Heart right ventricle (tissue), 16 donors: ENCODE results near the gene RGL4. TPM values are rescaled to one million over a fixed set of nuclear protein-coding genes. Genes with fewer than 3 reads are reported as not detected.

Experiments used
- ATAC-seq, 8 donors: fragments of 200-7000 bp; cut with Tn5 transposase; one replicate each; pipeline ENCODE4 v1.9.1; 2020; ENCODE audit warnings: mild to moderate bottlenecking in 8 of 8, moderate library complexity in 8 of 8, moderate number of reproducible peaks in 1 of 8
- DNase-seq, 2 donors: peaks; one replicate each; pipeline ENCODE4 v3.0.0-alpha.2; 2020
- H3K27ac ChIP-seq, 10 donors: fragments of 200-600 bp; sonication (generic) in 2 of 10; one replicate each; pipeline versions ENCODE4 v1.5.0 to v1.8.0; 2020 to 2022; ENCODE audit warnings: mild to moderate bottlenecking in 3 of 10
- H3K27me3 ChIP-seq, 7 donors: fragments of 200-600 bp; one replicate each; pipeline ENCODE4 v1.8.0; 2021 to 2022; ENCODE audit warnings: mild to moderate bottlenecking in 2 of 7
- H3K36me3 ChIP-seq, 9 donors: fragments of 200-600 bp; sonication (generic) in 1 of 9; one replicate each; pipeline versions ENCODE4 v1.5.0 to v1.8.0; 2020 to 2022; ENCODE audit warnings: mild to moderate bottlenecking in 2 of 9
- H3K4me1 ChIP-seq, 9 donors: fragments of 200-600 bp; sonication (generic) in 1 of 9; one replicate each; pipeline versions ENCODE4 v1.5.0 to v1.8.0; 2020 to 2022; ENCODE audit warnings: mild to moderate bottlenecking in 4 of 9
- H3K4me3 ChIP-seq, 10 donors: fragments of 200-600 bp; sonication (generic) in 2 of 10; one replicate each; pipeline versions ENCODE4 v1.5.0 to v1.8.0; 2020 to 2022; ENCODE audit warnings: mild to moderate bottlenecking in 7 of 10, moderate library complexity in 2 of 10
- H3K9me3 ChIP-seq, 11 donors: fragments of 200-600 bp in 10 of 11; sonication (generic) in 2 of 11; one replicate each; pipeline versions ENCODE4 v1.5.0 to v1.8.0; 2013 to 2022; ENCODE audit warnings: mild to moderate bottlenecking in 2 of 11, control low read depth in 1 of 11, moderate library complexity in 1 of 11
- WGBS, 2 donors: extraction: QIAGEN DNeasy Blood & Tissue Kit; methylation state at CpG; one replicate each; pipeline ENCODE4 v1.1.7; 2013; ENCODE audit warnings: inconsistent platforms in 1 of 2; 5-methylcytosine and 5-hydroxymethylcytosine counted together
- intact Hi-C, 10 donors: fragments of 100-400 bp; cut with DNase I; formaldehyde crosslinking; loops; one replicate each; pipeline versions ENCODE4 v1.11.1 to v1.14.2; 2022
- polyA plus RNA-seq, 2 donors: library from polyadenylated mRNA; stranded (reverse); fragments of 200-250 nt; gene quantifications; one replicate each; pipeline ENCODE4 v1.2.3, GENCODE V29; 2013
- total RNA-seq, 10 donors: library from RNA; stranded (reverse); fragmentation: NEBNext Ultra II Directional in 3 of 10; extraction: Animal tissue kit (Norgen Biotek cat#: 25700) in 3 of 10; gene quantifications; one replicate each; pipeline versions ENCODE4 v1.2.1 to v1.2.4, GENCODE V29; 2021 to 2023
- TF ChIP-seq, protein P1 (sequence below), 9 donors: fragments of 200-600 bp; sonication (generic) in 2 of 9; IDR thresholded peaks; one replicate each; pipeline versions ENCODE4 v1.5.0 to v1.8.0; 2021 to 2022; ENCODE audit warnings: antibody characterized with exemption in 9 of 9, mild to moderate bottlenecking in 5 of 9, moderate library complexity in 1 of 9
- donor health status: Arrhythmogenic right ventricular cardiomyopathy.
- donor health status: ischemic (EF 13 %, LVEDD 7.1; RV severe dilation, severe dysfunction).
- donor health status: healthy with polysubstance abuse.
- donor health status: DM: no; HTN: yes; CAD: no.
- donor health status: DM: no; HTN: no; CAD: no.
- donor health status: ischemic (EF 25% LVEDD 6.9; RV normal size, moderate dysfunction).
- donor health status: ischemic (EF 25% LVEDD 5.7; RV mildly dilated, moderate dysfunction).
- donor health status: healthy.
- donor health status: DM: yes; HTN: yes; CAD: no.
- donor health status: Ischemic cardiomyopathy.
- donor health status: ischemic (EF 35%, LVEDD 5.7; RV mildly dilated, moderate dysfunction).
- donor health status: nonischemic (EF 11% LVEDD 7.7; RV severe dilation, severe dysfunction).
- donor health status: DM: yes; HTN: yes; CAD: no.
- donor health status: PGD.
- donor health status: ischemic (EF 29% LVEDD 5.4; RV normal size, mild dysfunction).
- donor health status: nonischemic (EF 23%, LVEDD 6.1; RV moderate dilation, normal function).

The RGL4 gene
- total and polyA plus RNA-seq, 12 donors: 0.23 to 1.6 (median 0.44) TPM; not detected in 8

GRCh38 chr22:23704829-23705228, 14.0 kb downstream of the RGL4 start:
- 93 to 97% methylated on average over 3 of the region's 3 CpGs for WGBS, 2 donors
- Histone ChIP-seq H3K9me3 (no peaks in the 10 kb centered on the region), H3K4me1 (no peaks in the 10 kb centered on the region), H3K27ac (no peak overlapping the region), H3K27me3 (no peaks in the 10 kb centered on the region), H3K36me3 (peaks cover 0 to 100% (median 37%) of the 10 kb centered on the region in 9 donors), H3K4me3 (no peak overlapping the region)
- DNase-seq (no peak), ATAC-seq (no peak)
- TF ChIP-seq, protein P1, sequence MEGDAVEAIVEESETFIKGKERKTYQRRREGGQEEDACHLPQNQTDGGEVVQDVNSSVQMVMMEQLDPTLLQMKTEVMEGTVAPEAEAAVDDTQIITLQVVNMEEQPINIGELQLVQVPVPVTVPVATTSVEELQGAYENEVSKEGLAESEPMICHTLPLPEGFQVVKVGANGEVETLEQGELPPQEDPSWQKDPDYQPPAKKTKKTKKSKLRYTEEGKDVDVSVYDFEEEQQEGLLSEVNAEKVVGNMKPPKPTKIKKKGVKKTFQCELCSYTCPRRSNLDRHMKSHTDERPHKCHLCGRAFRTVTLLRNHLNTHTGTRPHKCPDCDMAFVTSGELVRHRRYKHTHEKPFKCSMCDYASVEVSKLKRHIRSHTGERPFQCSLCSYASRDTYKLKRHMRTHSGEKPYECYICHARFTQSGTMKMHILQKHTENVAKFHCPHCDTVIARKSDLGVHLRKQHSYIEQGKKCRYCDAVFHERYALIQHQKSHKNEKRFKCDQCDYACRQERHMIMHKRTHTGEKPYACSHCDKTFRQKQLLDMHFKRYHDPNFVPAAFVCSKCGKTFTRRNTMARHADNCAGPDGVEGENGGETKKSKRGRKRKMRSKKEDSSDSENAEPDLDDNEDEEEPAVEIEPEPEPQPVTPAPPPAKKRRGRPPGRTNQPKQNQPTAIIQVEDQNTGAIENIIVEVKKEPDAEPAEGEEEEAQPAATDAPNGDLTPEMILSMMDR (IDR thresholded peaks at IDR 0.05): no peak
- intact Hi-C loops: no loop called here

DNA sequence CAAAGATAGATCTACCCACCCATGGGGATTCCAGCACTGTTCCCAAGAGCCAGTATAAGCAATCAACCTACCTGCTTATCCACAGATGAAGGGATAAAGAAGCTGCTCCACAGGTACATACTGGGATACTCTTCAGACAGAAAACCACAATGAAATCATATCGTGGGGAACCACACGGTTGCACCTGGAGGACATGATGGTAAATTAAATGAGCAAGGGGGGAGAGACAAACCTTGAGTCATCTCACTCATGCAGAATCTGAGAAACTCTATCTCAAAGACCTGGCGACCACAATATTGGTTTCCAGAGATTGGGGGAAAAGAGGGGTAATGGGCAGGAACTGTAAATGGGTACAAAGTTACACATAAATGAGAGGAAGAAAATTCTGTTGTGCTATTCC, 14.5 kb downstream of the RGL4 start:
- TF ChIP-seq, protein P1 (IDR thresholded peaks at IDR 0.05): no peak
- no peaks in the 10 kb centered on the region for H3K4me1 ChIP-seq
- 92 to 93% methylated on average over 3 of the region's 3 CpGs for WGBS, 2 donors
- H3K4me3 ChIP-seq: no peak overlapping the region
- H3K9me3 ChIP-seq: no peaks in the 10 kb centered on the region
- DNase-seq (no peak), ATAC-seq (no peak)
- no peaks in the 10 kb centered on the region for H3K27me3 ChIP-seq
- no peak overlapping the region for H3K27ac ChIP-seq
- H3K36me3 ChIP-seq: peaks cover 0 to 100% (median 42%) of the 10 kb centered on the region in 9 donors
- intact Hi-C loops: no loop called here

DNA sequence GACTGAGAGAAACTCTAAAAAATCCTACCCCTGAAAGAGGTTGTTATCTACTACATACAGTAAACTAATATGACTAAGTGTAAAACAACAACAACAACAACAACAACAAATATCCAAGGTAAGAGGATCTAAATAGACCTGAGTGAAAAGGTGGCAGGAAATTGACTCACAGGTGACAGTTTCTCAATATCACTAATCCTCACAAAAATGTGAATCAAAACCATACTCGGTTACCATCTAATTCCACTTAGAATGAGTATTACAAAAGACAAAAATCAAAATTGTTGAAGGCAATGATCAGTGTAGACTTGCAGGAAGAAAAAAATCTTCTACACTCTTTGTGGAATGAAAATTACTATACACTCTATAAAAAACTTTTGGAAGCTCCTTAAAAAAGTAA, 17.5 kb downstream of the RGL4 start:
- WGBS, 2 donors: 89 to 92% methylated on average over 1 of the region's 1 CpG
- H3K9me3 ChIP-seq: no peaks in the 10 kb centered on the region
- H3K4me1 ChIP-seq: no peaks in the 10 kb centered on the region
- no peak overlapping the region for H3K4me3 ChIP-seq
- H3K27me3 ChIP-seq: no peaks in the 10 kb centered on the region
- intact Hi-C loops: no loop called here
- H3K27ac ChIP-seq: no peak overlapping the region
- ATAC-seq (no peak), DNase-seq (no peak)
- TF ChIP-seq, protein P1 (IDR thresholded peaks at IDR 0.05): no peak
- H3K36me3 ChIP-seq: peaks cover 0 to 100% (median 51%) of the 10 kb centered on the region in 9 donors

- no peak overlapping the region for H3K27ac ChIP-seq
- TF ChIP-seq, protein P1 (IDR thresholded peaks at IDR 0.05): no peak
- WGBS, 2 donors: 86 to 93% methylated on average over 2 of the region's 2 CpGs
- H3K9me3 ChIP-seq: no peaks in the 10 kb centered on the region
- no peaks in the 10 kb centered on the region for H3K27me3 ChIP-seq
- DNase-seq: no peak
- H3K36me3 ChIP-seq: peaks cover 0 to 100% (median 51%) of the 10 kb centered on the region in 9 donors
- no peaks in the 10 kb centered on the region for H3K4me1 ChIP-seq
- ATAC-seq: no peak
- no peak overlapping the region for H3K4me3 ChIP-seq
- intact Hi-C loops: no loop called here
These were observed 18.3 kb downstream of the RGL4 start for GRCh38 chr22:23709107-23709506.
